Tibial nerve (tissue), 4 donors: ENCODE results near the gene CTNND2. TPM values are rescaled to one million over a fixed set of nuclear protein-coding genes. Genes with fewer than 3 reads are reported as not detected.

Experiments
- DNase-seq, 2 donors: peaks; one replicate each; pipeline ENCODE4 v3.0.0-alpha.2; 2019; ENCODE audit warnings: low spot score in 2 of 2
- H3K27ac ChIP-seq, 4 donors: fragments of 200-600 bp; sonication (generic) in 3 of 4; one replicate each; pipeline ENCODE4 v1.5.1; 2017 to 2019; ENCODE audit warnings: mild to moderate bottlenecking in 1 of 4
- H3K27me3 ChIP-seq, 2 donors: fragments of 200-600 bp; sonication (generic) in 1 of 2; one replicate each; pipeline versions ENCODE4 v1.5.1 to v1.6.0; 2017 to 2019
- H3K36me3 ChIP-seq, 3 donors: fragments of 200-600 bp; sonication (generic); one replicate each; pipeline ENCODE4 v1.5.1; 2018 to 2019
- H3K4me1 ChIP-seq, 4 donors: fragments of 200-600 bp; sonication (generic) in 3 of 4; one replicate each; pipeline ENCODE4 v1.5.1; 2017 to 2019
- H3K4me3 ChIP-seq, 4 donors: fragments of 200-600 bp; sonication (generic) in 3 of 4; one replicate each; pipeline ENCODE4 v1.5.1; 2017 to 2019; ENCODE audit warnings: mild to moderate bottlenecking in 1 of 4, moderate library complexity in 1 of 4
- H3K9me3 ChIP-seq, 4 donors: fragments of 200-600 bp; sonication (generic) in 3 of 4; one replicate each; pipeline ENCODE4 v1.5.1; 2017 to 2019
- EP300 ChIP-seq, 2 donors: sonication (generic); formaldehyde crosslinking; IDR thresholded peaks; one replicate each; pipeline ENCODE4 v1.6.1; 2017; ENCODE audit warnings: antibody characterized with exemption in 2 of 2, mild to moderate bottlenecking in 1 of 2
- POLR2A ChIP-seq, 2 donors: fragments of 450-650 bp; IDR thresholded peaks; one replicate each; pipeline ENCODE4 v1.6.1; 2017; ENCODE audit warnings: antibody characterized with exemption in 2 of 2, mild to moderate bottlenecking in 2 of 2, moderate library complexity in 2 of 2
- WGBS, 2 donors: methylation state at CpG; one replicate each; pipeline ENCODE4 v1.1.5; 2018; 5-methylcytosine and 5-hydroxymethylcytosine counted together
- total RNA-seq, 4 donors: library from RNA; depleted of rRNA; stranded (reverse); fragments of >200 nt; gene quantifications; one replicate each; pipeline ENCODE4 v1.1.0, GENCODE V29; 2016
- TF ChIP-seq, protein P1 (sequence below), 5 experiments: fragments of 200-600 bp in 3 of 5; fragments of 450-650 bp in 2 of 5; sonication (generic) in 3 of 5; IDR thresholded peaks; one replicate each; pipeline ENCODE4 v1.5.1; 2016 to 2019; ENCODE audit warnings: antibody characterized with exemption in 5 of 5, mild to moderate bottlenecking in 3 of 5, moderate library complexity in 2 of 5

The CTNND2 gene
- total RNA-seq, 4 donors from 2014 or later, result 1.5 to 5.7 (median 2.5) TPM; not detected in 1

DNA sequence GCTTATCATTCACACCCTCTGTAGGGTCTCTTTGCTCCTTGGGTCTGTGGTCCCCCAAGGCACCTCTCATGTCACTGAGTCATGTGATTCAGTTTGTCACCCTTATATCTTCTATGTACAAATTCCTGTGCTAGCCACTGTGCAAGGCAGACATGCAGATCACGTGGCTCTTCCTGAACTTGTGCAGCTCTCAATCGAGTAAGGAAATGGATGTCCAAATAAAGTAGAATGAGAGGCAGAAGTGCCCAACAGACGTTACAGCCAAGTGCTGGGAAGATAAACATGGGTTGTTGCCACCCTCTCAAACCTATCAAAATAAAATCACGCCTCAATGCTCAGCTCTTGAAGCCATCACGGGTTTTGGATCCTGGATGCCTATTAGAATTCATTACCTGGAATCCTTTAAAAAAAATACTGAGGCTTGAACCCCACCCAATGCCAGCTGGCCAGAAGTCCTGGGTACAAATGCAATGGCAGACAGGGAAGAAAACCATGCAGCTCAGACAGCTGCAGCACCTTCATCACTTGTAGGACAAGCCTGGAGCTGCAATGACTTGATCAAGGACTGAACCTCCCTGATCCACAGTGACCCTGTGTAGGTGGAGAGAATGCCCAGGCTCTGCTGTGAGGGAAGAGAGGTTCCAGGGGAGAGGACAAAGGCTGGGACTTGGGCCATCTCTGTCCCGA lies 914.5 kb downstream of the CTNND2 start:
- TF ChIP-seq, protein P1, sequence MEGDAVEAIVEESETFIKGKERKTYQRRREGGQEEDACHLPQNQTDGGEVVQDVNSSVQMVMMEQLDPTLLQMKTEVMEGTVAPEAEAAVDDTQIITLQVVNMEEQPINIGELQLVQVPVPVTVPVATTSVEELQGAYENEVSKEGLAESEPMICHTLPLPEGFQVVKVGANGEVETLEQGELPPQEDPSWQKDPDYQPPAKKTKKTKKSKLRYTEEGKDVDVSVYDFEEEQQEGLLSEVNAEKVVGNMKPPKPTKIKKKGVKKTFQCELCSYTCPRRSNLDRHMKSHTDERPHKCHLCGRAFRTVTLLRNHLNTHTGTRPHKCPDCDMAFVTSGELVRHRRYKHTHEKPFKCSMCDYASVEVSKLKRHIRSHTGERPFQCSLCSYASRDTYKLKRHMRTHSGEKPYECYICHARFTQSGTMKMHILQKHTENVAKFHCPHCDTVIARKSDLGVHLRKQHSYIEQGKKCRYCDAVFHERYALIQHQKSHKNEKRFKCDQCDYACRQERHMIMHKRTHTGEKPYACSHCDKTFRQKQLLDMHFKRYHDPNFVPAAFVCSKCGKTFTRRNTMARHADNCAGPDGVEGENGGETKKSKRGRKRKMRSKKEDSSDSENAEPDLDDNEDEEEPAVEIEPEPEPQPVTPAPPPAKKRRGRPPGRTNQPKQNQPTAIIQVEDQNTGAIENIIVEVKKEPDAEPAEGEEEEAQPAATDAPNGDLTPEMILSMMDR (IDR thresholded peaks at IDR 0.05), result no peak
- TF ChIP-seq EP300 (IDR thresholded peaks at IDR 0.05), result no peak
- no peak for TF ChIP-seq POLR2A (IDR thresholded peaks at IDR 0.05)
- peaks cover 0 to 10% (median 0%) of the 10 kb centered on the region in 4 donors for H3K4me1 ChIP-seq
- H3K4me3 ChIP-seq, result no peak overlapping the region
- no peak overlapping the region for H3K27ac ChIP-seq
- H3K9me3 ChIP-seq, result no peaks in the 10 kb centered on the region
- DNase-seq, result no peak
- WGBS, 2 donors, result 68 to 71% methylated on average over 6 of the region's 6 CpGs
- H3K27me3 ChIP-seq, result peaks cover 0 to 5% of the 10 kb centered on the region in 2 donors
- no peaks in the 10 kb centered on the region for H3K36me3 ChIP-seq

DNA sequence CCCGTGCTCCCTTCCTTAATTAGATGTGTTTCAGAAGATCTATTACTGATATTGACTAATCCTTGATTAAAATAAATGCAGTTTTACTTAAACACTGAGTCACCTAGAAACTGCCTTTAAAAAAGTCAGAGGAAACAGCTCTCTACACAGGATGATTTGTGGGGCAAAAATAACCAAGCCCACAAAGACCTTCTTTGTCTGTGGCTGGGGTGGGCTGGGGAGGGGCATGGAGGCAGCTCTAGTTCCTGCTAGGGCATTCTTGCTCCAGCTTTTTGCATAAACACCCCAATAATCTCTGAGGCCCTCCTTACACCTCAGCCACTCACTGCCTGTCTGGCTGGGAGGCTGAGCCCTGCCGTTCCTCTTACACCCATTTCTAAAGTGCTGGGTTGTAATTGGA lies 915.6 kb downstream of the CTNND2 start:
- Histone ChIP-seq H3K9me3 (no peaks in the 10 kb centered on the region), H3K4me1 (peaks cover 0 to 10% (median 0%) of the 10 kb centered on the region in 4 donors), H3K36me3 (no peaks in the 10 kb centered on the region), H3K4me3 (no peak overlapping the region), H3K27ac (no peak overlapping the region), H3K27me3 (peaks cover 0 to 5% of the 10 kb centered on the region in 2 donors)
- WGBS, 2 donors, result 14 to 19% methylated on average over 2 of the region's 2 CpGs
- TF ChIP-seq, protein P1 (IDR thresholded peaks at IDR 0.05), result no peak
- TF ChIP-seq POLR2A (IDR thresholded peaks at IDR 0.05) (no peak), EP300 (IDR thresholded peaks at IDR 0.05) (no peak)
- no peak for DNase-seq

DNA sequence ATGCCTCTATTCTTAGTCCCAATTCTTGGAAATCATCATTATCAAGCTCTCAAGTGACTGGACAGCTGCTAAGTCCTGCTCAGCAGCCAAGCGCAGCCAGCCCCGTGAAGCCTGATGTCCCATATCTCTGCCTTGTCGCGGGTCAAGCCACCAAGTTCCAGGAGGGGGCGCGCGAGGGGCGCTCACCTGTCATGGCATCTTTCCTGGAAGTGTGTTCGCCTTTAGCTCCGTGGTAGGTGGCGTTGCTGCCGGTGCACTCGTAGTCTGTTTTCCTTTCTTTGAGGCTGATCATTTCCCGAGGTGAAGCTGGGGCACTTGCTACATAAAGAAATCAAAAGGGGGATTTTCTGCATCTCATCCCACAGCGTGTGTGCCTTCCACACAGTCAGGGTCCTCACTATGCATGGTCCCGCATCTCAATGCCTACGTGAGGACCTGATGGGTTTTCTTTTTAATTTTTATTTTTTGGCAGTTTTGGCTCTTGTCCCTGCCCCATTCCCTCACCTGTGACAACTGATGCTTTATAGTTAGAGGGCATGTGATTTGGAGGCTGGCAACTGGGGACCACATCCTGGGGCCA lies 916.2 kb downstream of the CTNND2 start:
- H3K27me3 ChIP-seq, result peaks cover 0 to 5% of the 10 kb centered on the region in 2 donors
- WGBS, 2 donors, result 7 to 8% methylated on average over 17 of the region's 17 CpGs
- H3K4me3 ChIP-seq, result no peak overlapping the region
- peak in 1 of 2 donors; percentile 61 for DNase-seq
- no peaks in the 10 kb centered on the region for H3K9me3 ChIP-seq
- no peak overlapping the region for H3K27ac ChIP-seq
- peaks cover 0 to 10% (median 0%) of the 10 kb centered on the region in 4 donors for H3K4me1 ChIP-seq
- H3K36me3 ChIP-seq, result no peaks in the 10 kb centered on the region
- TF ChIP-seq EP300 (IDR thresholded peaks at IDR 0.05), result no peak
- TF ChIP-seq, protein P1 (IDR thresholded peaks at IDR 0.05), result peak; percentile 54 to 67 (median 62)

DNA sequence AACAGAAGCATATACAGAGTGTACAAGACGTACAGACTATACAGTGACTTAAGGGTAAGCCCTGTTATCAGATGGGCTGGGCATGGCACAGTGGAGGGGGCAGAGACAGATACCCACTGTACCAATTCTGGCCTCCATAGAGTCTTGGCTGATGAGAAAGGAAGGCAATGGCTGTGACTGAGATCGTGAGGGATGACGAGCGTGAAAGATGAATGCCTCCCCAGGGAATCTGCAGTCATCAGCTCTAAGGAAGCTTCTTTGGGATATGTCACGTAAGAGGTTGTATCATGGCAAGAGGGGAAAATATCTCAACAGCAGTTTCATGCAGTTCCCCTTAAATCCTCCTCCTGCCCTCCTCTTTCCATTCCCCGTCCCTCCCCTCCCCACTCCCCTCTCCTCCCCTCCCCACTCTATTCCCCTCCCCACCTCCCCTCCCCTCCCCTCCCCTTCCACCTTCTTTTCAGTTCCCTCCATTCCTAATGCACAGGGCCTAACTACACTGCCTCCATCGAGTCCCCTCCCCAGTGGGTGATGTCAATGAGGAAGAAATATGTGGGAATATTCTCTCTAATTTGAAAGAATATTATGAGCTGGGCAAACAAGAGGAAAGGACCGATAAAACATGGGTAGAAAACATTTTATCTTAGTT lies 916.8 kb downstream of the CTNND2 start:
- WGBS, 2 donors, result 47 to 60% methylated on average over 8 of the region's 8 CpGs
- Histone ChIP-seq H3K4me1 (peaks cover 0 to 10% (median 0%) of the 10 kb centered on the region in 4 donors), H3K4me3 (no peak overlapping the region), H3K27ac (no peak overlapping the region), H3K27me3 (peaks cover 0 to 5% of the 10 kb centered on the region in 2 donors), H3K9me3 (no peaks in the 10 kb centered on the region), H3K36me3 (no peaks in the 10 kb centered on the region)
- no peak for DNase-seq
- TF ChIP-seq, protein P1 (IDR thresholded peaks at IDR 0.05), result no peak
- TF ChIP-seq EP300 (IDR thresholded peaks at IDR 0.05), result no peak
- no peak for TF ChIP-seq POLR2A (IDR thresholded peaks at IDR 0.05)

DNA sequence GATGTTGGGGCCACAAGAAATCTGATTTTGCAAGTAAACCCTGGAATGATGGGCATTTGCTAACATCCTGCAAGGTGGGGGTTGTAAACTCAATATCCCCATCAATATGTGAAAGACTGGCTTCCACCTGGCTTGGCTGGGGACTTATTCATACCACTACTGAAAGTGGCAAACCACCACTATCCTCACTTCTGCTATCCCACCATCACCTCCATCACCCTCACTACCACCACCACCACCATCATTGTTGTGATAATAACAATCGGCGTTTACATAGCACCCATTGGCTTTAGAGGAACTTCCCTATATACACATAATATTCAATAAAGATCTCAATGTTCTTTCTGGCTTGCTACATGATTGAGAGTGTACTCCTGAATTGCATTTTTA lies 918.5 kb downstream of the CTNND2 start:
- H3K4me3 ChIP-seq, result no peak overlapping the region

More for the DNA sequence above, 918.5 kb downstream of the CTNND2 start:
- WGBS, 2 donors, result 95 to 96% methylated on average over 2 of the region's 2 CpGs
- H3K36me3 ChIP-seq, result no peaks in the 10 kb centered on the region
- peaks cover 0 to 5% of the 10 kb centered on the region in 2 donors for H3K27me3 ChIP-seq
- no peak for DNase-seq
- peaks cover 0 to 10% (median 0%) of the 10 kb centered on the region in 4 donors for H3K4me1 ChIP-seq
- no peak overlapping the region for H3K27ac ChIP-seq
- no peak for TF ChIP-seq POLR2A (IDR thresholded peaks at IDR 0.05)
- TF ChIP-seq, protein P1 (IDR thresholded peaks at IDR 0.05), result no peak
- TF ChIP-seq EP300 (IDR thresholded peaks at IDR 0.05), result no peak
- H3K9me3 ChIP-seq, result no peaks in the 10 kb centered on the region
